SK-N-SH (cell line): ENCODE data around the gene FAM118A. TPM values are rescaled to one million over a fixed set of nuclear protein-coding genes. Genes with fewer than 3 reads are reported as not detected.

ENCODE experiments used
- CTCF ChIA-PET: fragments of 300-600, 350-600 bp; formaldehyde crosslinking; extraction: SDS; loops from one replicate; lab custom pipeline; 2021; lab: Yijun Ruan, JAX
- POLR2A ChIA-PET: fragments of 350-600 bp; sonication (Branson Sonifier 250); formaldehyde crosslinking; extraction: SDS; loops from one replicate; lab custom pipeline; 2020; ENCODE audit warnings: antibody characterized with exemption, inconsistent platforms; lab: Yijun Ruan, JAX
- DNase-seq: peaks from one replicate; pipeline ENCODE4 v3.0.0; 2012
- H2AFZ ChIP-seq: fragments of 200-600 bp; sonication (generic); 2 replicates; pipeline ENCODE4 v1.8.1; 2016; ENCODE audit warnings: antibody characterized with exemption, mild to moderate bottlenecking, low read depth
- H3F3A ChIP-seq: fragments of 200-600 bp; sonication (generic); replicated peaks from 2 replicates; pipeline ENCODE3; 2016; ENCODE audit warnings: antibody characterized with exemption, mild to moderate bottlenecking; ENCODE audit not compliant: insufficient read depth
- H3K27ac ChIP-seq, 2 experiments: fragments of 200-500 bp in 1 of 2; fragments of 200-600 bp in 1 of 2; sonication (Bioruptor generic) in 1 of 2; sonication (generic), shearing (Covaris generic) in 1 of 2; 2 replicates each; pipeline versions ENCODE4 v1.5.1 to v1.6.1; 2014 to 2016; ENCODE audit warnings: low read depth in 2 of 2, inconsistent platforms in 1 of 2, low read length in 1 of 2, mild to moderate bottlenecking in 1 of 2, mixed read lengths in 1 of 2
- H3K27me3 ChIP-seq: fragments of 200-600 bp; sonication (generic), shearing (Covaris generic); 2 replicates; pipeline ENCODE4 v1.6.1; 2016; ENCODE audit warnings: mixed run types; ENCODE audit not compliant: insufficient read depth
- H3K36me3 ChIP-seq, 2 experiments: fragments of 200-500 bp in 1 of 2; fragments of 200-600 bp in 1 of 2; sonication (Bioruptor generic) in 1 of 2; sonication (generic) in 1 of 2; replicated peaks in 1 of 2; 2 replicates each; pipeline versions ENCODE3 to v1.5.1; 2014 to 2016; ENCODE audit warnings: low read length in 1 of 2, mild to moderate bottlenecking in 1 of 2; ENCODE audit not compliant: insufficient read depth in 2 of 2, control insufficient read depth in 1 of 2
- H3K4me1 ChIP-seq, 2 experiments: fragments of 200-500 bp in 1 of 2; fragments of 200-600 bp in 1 of 2; sonication (Bioruptor generic) in 1 of 2; sonication (generic), shearing (Covaris generic) in 1 of 2; 2 replicates each; pipeline versions ENCODE4 v1.5.1 to v1.6.1; 2014 to 2016; ENCODE audit warnings: low read depth in 1 of 2, low read length in 1 of 2, mixed run types in 1 of 2; ENCODE audit not compliant: insufficient read depth in 2 of 2, control insufficient read depth in 1 of 2
- H3K4me2 ChIP-seq: fragments of 200-600 bp; sonication (generic), shearing (Covaris generic); 2 replicates; pipeline ENCODE4 v1.6.1; 2017; ENCODE audit warnings: mixed run types
- H3K4me3 ChIP-seq, 2 experiments: fragments of 200-500 bp in 1 of 2; fragments of 200-600 bp in 1 of 2; sonication (Bioruptor generic) in 1 of 2; sonication (generic), shearing (Covaris generic) in 1 of 2; 2 replicates each; pipeline versions ENCODE4 v1.5.1 to v1.8.1; 2014 to 2016; ENCODE audit warnings: low read depth in 2 of 2, inconsistent platforms in 1 of 2, low read length in 1 of 2, mild to moderate bottlenecking in 1 of 2, mixed read lengths in 1 of 2, moderate library complexity in 1 of 2
- H3K79me2 ChIP-seq: fragments of 200-600 bp; sonication (generic); 2 replicates; pipeline ENCODE4 v1.8.1; 2017; ENCODE audit warnings: mild to moderate bottlenecking; ENCODE audit not compliant: insufficient read depth
- H3K9ac ChIP-seq: fragments of 200-600 bp; sonication (generic); 2 replicates; pipeline ENCODE4 v1.6.1; 2017; ENCODE audit warnings: mixed run types
- H3K9me2 ChIP-seq: fragments of 200-600 bp; sonication (generic); 2 replicates; pipeline ENCODE4 v1.6.1; 2017; ENCODE audit warnings: mixed run types
- H3K9me3 ChIP-seq: fragments of 200-600 bp; sonication (generic); 2 replicates; pipeline ENCODE4 v1.6.1; 2017; ENCODE audit warnings: mixed run types, mild to moderate bottlenecking, moderate library complexity
- H4K20me1 ChIP-seq: fragments of 200-600 bp; sonication (generic); 2 replicates; pipeline ENCODE4 v1.6.1; 2017; ENCODE audit warnings: mild to moderate bottlenecking, mixed run types; ENCODE audit not compliant: insufficient read depth
- CTCF ChIP-seq: fragments of 200-600 bp; sonication (generic); IDR thresholded peaks from 2 replicates; pipeline ENCODE4 v1.6.1; 2017; ENCODE audit warnings: antibody characterized with exemption, mild to moderate bottlenecking, moderate library complexity
- EP300 ChIP-seq, 2 experiments: IDR thresholded peaks; 2 replicates each; pipeline versions ENCODE4 v1.4.0 to v1.6.1; 2012; ENCODE audit warnings: borderline replicate concordance in 1 of 2, low read depth in 1 of 2, low read length in 1 of 2
- EZH2phosphoT487 ChIP-seq: fragments of 200-600 bp; sonication (generic); IDR thresholded peaks from 2 replicates; pipeline ENCODE4 v1.6.1; 2017; ENCODE audit warnings: low read depth, mixed run types, mild to moderate bottlenecking, antibody characterized with exemption, moderate library complexity, borderline replicate concordance
- FOSL2 ChIP-seq: IDR thresholded peaks from 2 replicates; pipeline ENCODE4 v1.4.0; 2012; ENCODE audit warnings: low read depth, mild to moderate bottlenecking, moderate library complexity, borderline replicate concordance
- FOXJ3 ChIP-seq: sonication (generic); formaldehyde crosslinking; IDR thresholded peaks from 2 replicates; pipeline ENCODE4 v1.5.1; 2020; ENCODE audit warnings: mild to moderate bottlenecking, missing genetic modification reagents
- GATA2 ChIP-seq: sonication (generic); formaldehyde crosslinking; IDR thresholded peaks from 2 replicates; pipeline ENCODE4 v1.5.0; 2020; ENCODE audit warnings: mild to moderate bottlenecking, missing genetic modification reagents
- IRF3 ChIP-seq: fragments of 150-350 bp; IDR thresholded peaks from 2 replicates; pipeline ENCODE4 v1.6.1; 2016; ENCODE audit warnings: mild to moderate bottlenecking, low read depth, low read length
- NRF1 ChIP-seq: IDR thresholded peaks from 2 replicates; pipeline ENCODE4 v1.6.1; 2012; ENCODE audit warnings: low read depth, mild to moderate bottlenecking, low read length
- RCOR1 ChIP-seq: fragments of 150-350 bp; IDR thresholded peaks from 2 replicates; pipeline ENCODE4 v1.6.1; 2017; ENCODE audit warnings: antibody characterized with exemption, low read length
- REST ChIP-seq: IDR thresholded peaks from 2 replicates; pipeline ENCODE4 v1.6.1; 2012; ENCODE audit warnings: mild to moderate bottlenecking, low read depth, low read length, moderate library complexity
- RFX5 ChIP-seq: IDR thresholded peaks from 2 replicates; pipeline ENCODE4 v1.6.1; 2012; ENCODE audit warnings: mild to moderate bottlenecking, improper control_type of control experiment, low read length
- RXRA ChIP-seq: IDR thresholded peaks from 2 replicates; pipeline ENCODE4 v1.4.0; 2012; ENCODE audit warnings: low read depth, mild to moderate bottlenecking, borderline replicate concordance
- SMC3 ChIP-seq: IDR thresholded peaks from 2 replicates; pipeline ENCODE4 v1.6.1; 2012; ENCODE audit warnings: low read depth, low read length, improper control_type of control experiment
- TAF1 ChIP-seq: IDR thresholded peaks from 2 replicates; pipeline ENCODE4 v1.6.1; 2012; ENCODE audit warnings: low read depth, mild to moderate bottlenecking, low read length, moderate library complexity, borderline replicate concordance
- TEAD4 ChIP-seq: IDR thresholded peaks from 2 replicates; pipeline ENCODE4 v1.4.0; 2012; ENCODE audit warnings: mild to moderate bottlenecking, borderline replicate concordance; ENCODE audit not compliant: insufficient read depth
- ZBTB33 ChIP-seq: IDR thresholded peaks from 2 replicates; pipeline ENCODE4 v1.4.0; 2012; ENCODE audit warnings: low read depth, borderline replicate concordance
- WGBS: methylation state at CpG from one replicate; pipeline ENCODE4 v1.1.6; 2017; ENCODE audit warnings: low lambda C conversion rate; 5-methylcytosine and 5-hydroxymethylcytosine counted together
- polyA plus RNA-seq, 3 experiments: library from polyadenylated mRNA; depleted of rRNA; stranded (reverse); fragments of >200 nt; gene quantifications; 2 replicates each; pipeline ENCODE4 v1.2.3, GENCODE V29; 2012
- TF ChIP-seq, protein P1 (sequence below): fragments of 150-350 bp; IDR thresholded peaks from 2 replicates; pipeline ENCODE4 v1.6.1; 2017; ENCODE audit warnings: antibody characterized with exemption, low read length, low read depth, borderline replicate concordance
- TF ChIP-seq, protein P2 (sequence below): IDR thresholded peaks from 2 replicates; pipeline ENCODE4; 2012

Gene FAM118A
- polyA plus RNA-seq, 1 of the 3 experiments (the other 2 are of a cell fraction): 11.3 TPM

DNA sequence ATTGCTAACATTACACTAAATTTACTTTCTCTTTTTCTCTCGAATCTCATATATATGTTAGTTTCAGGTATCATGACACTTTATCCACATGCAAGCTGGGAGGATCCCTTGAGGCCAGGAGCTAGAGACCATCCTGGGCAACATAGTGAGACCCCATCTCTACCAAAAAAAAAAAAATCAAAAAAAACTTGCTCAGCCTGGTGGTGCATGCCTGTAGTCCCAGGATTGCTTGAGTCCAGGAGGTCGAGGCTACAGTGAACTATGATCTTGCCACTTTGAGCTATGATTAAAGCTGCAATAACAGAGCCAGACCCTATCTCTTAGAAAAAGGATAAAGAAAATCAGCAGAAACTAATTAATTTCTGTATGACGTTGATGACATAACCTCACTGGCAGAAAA, 28.7 kb upstream of the FAM118A start (continued):
- TF ChIP-seq, protein P1, sequence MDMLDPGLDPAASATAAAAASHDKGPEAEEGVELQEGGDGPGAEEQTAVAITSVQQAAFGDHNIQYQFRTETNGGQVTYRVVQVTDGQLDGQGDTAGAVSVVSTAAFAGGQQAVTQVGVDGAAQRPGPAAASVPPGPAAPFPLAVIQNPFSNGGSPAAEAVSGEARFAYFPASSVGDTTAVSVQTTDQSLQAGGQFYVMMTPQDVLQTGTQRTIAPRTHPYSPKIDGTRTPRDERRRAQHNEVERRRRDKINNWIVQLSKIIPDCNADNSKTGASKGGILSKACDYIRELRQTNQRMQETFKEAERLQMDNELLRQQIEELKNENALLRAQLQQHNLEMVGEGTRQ: no peak
- TF ChIP-seq TEAD4: no peak
- TF ChIP-seq, all 33 proteins: peak for 0

GRCh38 chr22:45284705-45285262, 24.9 kb upstream of the FAM118A start, which contains the start of gene UPK3A:
Gene UPK3A, plus strand, starts transcription at chr22:45284949. Its CDS starts 65 bp downstream, at chr22:45285014.
- DNase-seq: peak; percentile 77
- Histone ChIP-seq H3K27me3 (peaks cover 6% of the 10 kb centered on the region; the same call in 1 of the 2 replicates), H3K9me3 (no peaks in the 10 kb centered on the region), H3K4me2 (no peak within 1 kb of the TSS), H3K27ac (no peak within 1 kb of the TSS), H3K4me3 (no peak within 1 kb of the TSS), H3K4me1 (peaks cover 0 to 3% of the 10 kb centered on the region in 2 experiments; a peak in 1 of 4 replicates), H3F3A (no peaks in the 10 kb centered on the region), H4K20me1 (no peaks in the 10 kb centered on the region), H3K79me2 (no peaks in the 10 kb centered on the region), H3K9ac (no peak within 1 kb of the TSS), H3K36me3 (no peaks in the 10 kb centered on the region), H3K9me2 (no peaks in the 10 kb centered on the region), H2AFZ (no peak within 1 kb of the TSS)
- 57% methylated on average over 11 of the region's 46 CpGs for WGBS
- ChIA-PET POLR2A (interaction anchor here (0.6 kb wide), 1 partner anchor 10 kb away, joined by 5 read pairs; no protein-coding TSS in a partner anchor), CTCF (interaction anchor here (0.9 to 1.2 kb wide), 3 partner anchors 13 to 73 kb away, joined by 3 to 4 read pairs (median 3); no protein-coding TSS in a partner anchor)
- TF ChIP-seq RXRA (no peak), TEAD4 (no peak), RFX5 (no peak), CTCF (no peak), NRF1 (no peak), EP300 (IDR thresholded peaks at IDR 0.05; ENCODE audit: borderline replicate concordance in 1 of 2, low read depth in 1 of 2, low read length in 1 of 2) (no peak), FOSL2 (no peak), IRF3 (no peak), EZH2phosphoT487 (no peak), GATA2 (CRISPR knock-in tag) (no peak), FOXJ3 (CRISPR knock-in tag) (no peak), REST (no peak), ZBTB33 (no peak), SMC3 (no peak), TAF1 (no peak), RCOR1 (no peak)
- TF ChIP-seq, protein P2, sequence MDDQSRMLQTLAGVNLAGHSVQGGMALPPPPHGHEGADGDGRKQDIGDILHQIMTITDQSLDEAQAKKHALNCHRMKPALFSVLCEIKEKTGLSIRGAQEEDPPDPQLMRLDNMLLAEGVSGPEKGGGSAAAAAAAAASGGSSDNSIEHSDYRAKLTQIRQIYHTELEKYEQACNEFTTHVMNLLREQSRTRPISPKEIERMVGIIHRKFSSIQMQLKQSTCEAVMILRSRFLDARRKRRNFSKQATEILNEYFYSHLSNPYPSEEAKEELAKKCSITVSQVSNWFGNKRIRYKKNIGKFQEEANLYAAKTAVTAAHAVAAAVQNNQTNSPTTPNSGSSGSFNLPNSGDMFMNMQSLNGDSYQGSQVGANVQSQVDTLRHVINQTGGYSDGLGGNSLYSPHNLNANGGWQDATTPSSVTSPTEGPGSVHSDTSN: no peak
